Kasumi-1 (cell line): ENCODE data around the gene SEPSECS.
"Not testable (repeated sequence)": the region's sequence is repeated elsewhere in the genome, so short reads cannot be mapped to it uniquely, and the experiment has no call there.

Experiments
- DNase-seq, 2 experiments: peaks; one replicate each; lab custom pipeline; 2025; lab: John Stamatoyannopoulos, UW

The SEPSECS gene

GRCh38 chr4:25109511-25109910, 50.7 kb downstream of the SEPSECS start:
- no peak for DNase-seq

- DNase-seq, result no peak
Observed at GRCh38 chr4:25108556-25108955, 51.7 kb downstream of the SEPSECS start.

DNA sequence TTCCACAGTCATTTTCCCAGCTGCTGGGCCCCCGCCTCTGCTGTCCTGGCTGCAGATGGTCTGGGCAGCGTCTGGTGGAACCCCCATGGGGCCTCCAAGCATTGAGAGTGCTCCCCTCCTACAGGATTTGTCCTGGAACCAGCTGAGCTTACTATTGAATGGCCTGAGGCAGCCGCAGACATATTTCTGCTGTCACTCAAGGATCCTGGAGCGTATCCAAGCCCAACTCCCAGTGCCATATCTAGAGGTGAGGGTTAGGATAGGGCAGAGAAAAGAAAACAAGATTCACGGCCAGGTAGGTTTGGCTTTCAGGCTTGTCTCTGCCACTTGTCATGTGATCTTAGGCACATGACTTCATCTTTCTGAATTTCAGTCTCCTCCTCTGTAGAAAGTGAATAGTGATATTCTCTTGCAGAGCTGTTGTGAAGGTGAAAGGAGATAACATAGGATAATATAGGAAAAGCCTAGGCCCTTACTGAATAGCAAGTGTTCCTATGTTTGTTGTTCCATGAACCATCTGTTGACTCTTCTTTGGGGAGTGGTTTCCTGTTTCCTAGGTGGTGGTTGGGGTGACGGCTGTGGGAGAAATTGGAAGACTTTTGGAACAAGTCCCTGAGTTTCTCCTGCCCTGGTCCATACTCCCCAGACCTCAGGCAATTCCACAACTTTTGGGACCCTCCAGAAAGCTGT, 52.3 kb downstream of the SEPSECS start:
- no peak for DNase-seq

GRCh38 chr4:25106363-25107151, 53.7 kb downstream of the SEPSECS start:
- DNase-seq, result no peak

DNA sequence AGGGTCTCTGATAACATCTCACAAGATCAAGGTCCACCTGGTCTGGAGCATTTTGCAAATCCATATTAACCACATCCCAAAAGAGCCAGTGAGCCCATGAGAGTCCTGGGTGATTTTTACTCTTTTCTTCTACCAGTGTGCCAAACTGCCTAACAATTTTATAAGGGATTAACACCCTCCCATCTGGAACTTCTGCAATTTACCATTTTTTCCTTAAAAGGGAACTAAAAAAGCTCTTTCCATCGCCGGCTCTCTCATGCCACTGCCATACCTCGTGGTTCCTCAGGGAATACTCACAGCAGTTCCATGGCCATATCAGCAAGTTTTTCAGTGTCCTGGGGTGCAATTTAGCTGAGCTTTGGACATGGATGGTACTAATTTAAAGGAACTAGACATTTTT, 55.7 kb downstream of the SEPSECS start:
- DNase-seq, result peak; percentile 18 to 27

GRCh38 chr4:25103418-25103817, 56.8 kb downstream of the SEPSECS start:
- no peak for DNase-seq

DNA sequence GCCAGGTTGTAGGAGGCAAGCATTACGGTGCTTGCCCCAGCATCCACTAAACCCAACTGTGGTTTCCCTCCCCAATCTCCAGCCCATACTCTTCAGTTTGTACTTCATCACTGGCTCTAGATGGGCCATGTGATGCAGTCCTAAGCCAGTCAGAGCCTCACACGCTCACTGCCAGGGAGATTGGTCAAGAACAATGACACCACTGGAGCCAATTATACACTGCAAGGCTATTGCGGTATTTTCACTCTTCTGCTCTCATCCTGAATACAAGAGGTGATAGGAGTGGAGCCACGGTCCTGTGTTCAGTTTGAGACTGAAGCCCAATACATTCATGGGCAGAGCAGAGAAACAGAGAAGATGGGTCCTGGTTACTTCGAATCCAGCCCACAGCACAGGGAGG, 58.4 kb downstream of the SEPSECS start:
- DNase-seq, result no peak

- no peak for DNase-seq
Observed at GRCh38 chr4:25100710-25101109, 59.5 kb downstream of the SEPSECS start.

GRCh38 chr4:25100021-25100555, 60.2 kb downstream of the SEPSECS start:
- DNase-seq, result no peak

GRCh38 chr4:25098964-25099891, 61.0 kb downstream of the SEPSECS start:
- no peak for DNase-seq

DNA sequence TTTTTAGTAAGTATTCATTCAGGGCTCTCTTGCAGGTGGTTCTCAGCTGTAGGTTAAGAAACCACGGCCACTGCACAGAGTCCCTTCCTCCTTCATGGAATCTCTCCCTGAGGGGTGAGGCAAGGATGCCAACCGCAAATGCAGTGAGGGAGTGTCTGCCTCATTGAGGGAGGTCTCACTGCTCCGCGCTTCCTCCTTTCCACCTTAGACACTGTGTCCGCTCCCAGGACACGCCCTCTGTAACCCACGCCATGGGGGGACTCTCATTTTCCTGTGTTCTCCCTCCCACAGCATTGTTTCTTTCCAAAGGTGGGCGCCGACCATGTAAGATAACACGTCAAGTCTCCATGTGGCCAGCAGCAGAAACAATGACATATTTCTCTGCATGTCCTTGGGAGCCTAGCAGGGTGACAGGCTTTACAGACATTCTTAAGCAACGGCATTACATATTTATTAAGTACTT, 63.2 kb downstream of the SEPSECS start:
- DNase-seq, result peak; percentile 20 to 36

- no peak for DNase-seq
Observed at GRCh38 chr4:25096251-25096980, 63.8 kb downstream of the SEPSECS start.

DNA sequence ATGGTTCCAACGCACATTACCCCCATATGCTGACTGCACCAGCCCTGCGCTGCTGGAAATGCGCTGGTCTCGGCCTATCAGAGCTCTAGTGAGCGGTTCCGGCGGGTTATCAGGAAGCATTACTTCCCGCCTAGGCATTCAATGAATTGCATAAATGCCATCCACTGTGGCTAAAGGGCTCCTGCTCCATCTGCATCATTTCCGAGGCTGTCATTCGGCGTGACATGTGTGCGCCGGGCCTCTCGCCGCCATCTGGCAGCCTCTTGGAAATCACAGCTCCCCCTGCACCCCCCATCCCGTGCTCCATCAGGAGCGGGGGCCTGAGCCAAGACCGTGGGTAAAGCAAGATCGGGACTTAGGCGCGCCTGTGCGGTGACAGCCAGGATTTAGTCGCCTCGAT, 64.4 kb downstream of the SEPSECS start:
- DNase-seq, result no peak

DNA sequence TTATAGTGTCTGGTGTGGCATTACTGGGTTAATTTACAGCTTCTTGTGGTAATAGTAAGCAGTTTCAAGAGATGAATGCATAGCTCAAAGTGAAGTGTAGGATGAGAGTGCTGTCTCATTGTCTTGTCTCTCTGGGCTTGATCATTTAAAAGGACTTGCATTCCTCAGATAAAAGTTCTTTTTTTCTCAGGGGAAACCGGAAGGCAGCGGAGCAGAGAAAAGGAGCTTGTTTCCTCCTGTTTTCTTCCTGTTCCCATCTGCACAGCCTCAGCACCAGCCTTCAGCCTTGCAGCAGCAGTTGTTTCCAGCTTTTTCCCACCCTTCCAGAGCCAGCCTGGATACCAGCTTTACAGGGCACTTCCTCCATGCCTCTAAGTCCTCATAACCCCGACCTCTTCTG, 68.1 kb downstream of the SEPSECS start:
- no peak for DNase-seq

DNA sequence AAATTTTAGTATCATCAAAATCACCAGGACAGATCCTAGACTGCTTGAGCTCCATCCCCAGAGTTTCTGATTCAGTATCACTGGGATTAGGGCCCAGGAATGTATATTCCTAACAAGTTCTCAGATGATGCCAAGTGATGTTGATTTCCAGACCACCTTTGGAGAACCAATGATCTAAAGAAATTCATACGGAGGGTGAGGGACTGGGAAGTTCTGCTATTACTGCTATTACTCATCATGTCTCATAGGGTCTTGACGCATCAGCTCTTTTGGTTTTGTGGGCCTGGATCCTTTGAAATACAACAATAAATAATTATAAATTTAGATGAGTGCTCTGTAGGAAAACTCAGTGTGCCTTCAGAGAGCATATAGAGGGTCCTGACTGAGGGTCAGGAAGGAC, 69.7 kb downstream of the SEPSECS start:
- DNase-seq, result no peak

DNA sequence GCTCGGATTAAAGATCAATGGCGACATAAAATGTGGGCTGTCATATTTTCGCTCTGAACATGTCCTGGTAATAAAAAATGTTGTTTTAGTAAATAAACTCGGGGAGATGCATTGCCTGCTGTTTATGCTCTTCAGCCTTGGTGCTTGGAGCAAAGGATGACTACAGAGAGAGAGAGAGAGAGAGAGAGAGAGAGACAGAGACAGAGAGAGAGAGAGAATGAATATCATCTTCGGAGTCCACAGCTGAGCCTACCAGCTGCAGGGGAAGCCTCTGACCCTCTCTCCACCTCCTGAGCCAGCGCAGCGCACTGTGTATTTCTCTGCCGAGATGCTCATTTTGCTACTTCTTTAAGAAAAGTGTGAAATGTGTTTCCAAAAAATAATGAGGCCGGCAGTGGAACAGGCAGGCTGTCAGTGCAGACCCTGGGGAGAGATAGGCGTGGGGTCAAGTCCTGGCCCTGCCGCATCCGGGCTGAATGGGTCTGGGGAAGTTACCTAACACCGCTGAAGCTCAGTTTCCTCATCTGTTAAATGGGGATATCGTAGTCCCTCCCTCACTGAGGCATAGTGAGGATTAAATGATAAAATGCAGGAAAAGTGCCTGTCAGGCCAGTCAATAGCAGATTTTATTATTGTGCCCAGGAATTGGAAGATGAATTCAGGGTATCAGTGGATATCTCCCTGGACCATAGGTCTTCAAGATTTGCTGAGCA, 71.0 kb downstream of the SEPSECS start:
- DNase-seq, result no peak

- DNase-seq, result peak; percentile 31 to 40
Observed at GRCh38 chr4:25088093-25088952, 71.9 kb downstream of the SEPSECS start.

DNA sequence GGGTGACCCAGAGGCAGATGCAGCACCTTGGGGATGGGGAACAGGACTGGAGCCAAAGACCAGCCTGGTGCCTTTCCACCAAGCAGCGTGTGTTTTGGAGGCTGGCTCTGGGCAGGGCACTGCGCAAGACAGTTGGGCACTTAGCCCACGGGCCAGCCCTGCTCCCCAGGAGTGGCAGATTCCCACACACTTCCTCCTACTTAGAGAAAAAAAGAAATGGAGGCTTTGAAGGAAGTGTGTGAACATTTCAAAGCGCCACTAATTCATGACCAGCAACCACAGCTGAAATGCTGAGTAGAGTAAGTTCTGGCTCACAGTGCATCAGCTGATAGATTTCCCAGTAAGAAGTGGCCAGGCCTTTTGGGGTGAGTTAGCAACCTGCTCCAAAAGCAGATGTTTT, 74.6 kb downstream of the SEPSECS start:
- peak; percentile 50 to 61 for DNase-seq

DNA sequence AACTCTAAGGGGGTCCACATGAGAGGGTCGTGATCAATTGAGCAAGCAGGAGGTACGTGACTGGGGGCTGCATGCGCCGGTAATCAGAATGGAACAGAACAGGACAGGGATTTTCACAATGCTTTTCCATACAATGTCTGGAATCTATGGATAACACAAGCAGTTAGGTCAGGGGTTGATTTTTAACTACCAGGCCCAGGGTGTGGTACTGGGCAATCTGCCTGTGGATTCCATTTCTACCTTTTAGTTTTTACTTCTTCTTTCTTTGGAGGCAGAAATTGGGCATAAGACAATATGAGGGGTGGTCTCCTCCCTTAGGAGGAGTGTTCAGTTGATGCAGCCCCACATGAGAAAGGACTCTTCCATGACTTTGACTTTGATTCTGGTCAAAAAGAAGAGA, 76.8 kb downstream of the SEPSECS start:
- DNase-seq, result not testable (repeated sequence)
